ENCODE measurements around the gene ZMPSTE24.

DNA sequence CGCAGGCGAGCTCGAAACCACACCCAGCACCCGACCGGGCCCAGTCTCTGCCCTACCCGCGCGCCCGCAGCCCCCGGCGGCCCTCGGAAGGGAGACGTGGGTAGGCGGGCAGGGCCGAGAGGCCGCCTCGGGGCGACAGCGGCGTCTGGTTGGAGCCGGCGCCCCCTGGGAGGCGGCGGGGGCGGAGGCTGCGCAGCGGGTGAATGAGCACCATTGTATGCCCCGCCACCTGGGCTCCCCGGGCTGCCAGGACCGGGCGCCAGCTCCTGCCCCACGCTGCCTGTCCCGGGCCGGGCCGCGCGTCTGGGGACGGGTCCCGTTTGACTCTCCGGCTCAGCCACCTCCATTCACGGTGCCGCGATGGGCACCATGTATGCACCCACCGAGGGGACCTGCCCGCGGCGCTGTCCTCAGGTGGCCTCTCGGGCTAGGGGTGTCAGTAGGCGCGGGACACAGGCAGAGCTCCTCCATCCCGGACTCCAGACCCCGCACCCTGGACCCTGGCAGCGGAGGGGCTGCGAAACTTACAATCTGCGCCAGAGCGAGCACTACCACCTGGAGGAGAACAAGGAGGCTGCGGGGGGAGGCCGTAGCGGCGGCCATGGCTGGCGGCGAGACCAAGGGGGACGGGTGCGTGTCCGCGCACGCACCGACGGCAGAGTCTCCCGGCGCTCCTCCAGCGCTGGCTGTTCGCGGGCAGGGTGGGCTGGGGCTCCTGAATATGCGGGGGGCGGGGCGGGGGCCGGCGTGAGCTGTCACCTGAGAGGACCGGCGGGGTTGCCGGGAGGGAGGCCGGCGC, 58.8 kb downstream of the ZMPSTE24 start, which contains the start of gene COL9A2:
- TF ChIP-seq, protein P1, sequence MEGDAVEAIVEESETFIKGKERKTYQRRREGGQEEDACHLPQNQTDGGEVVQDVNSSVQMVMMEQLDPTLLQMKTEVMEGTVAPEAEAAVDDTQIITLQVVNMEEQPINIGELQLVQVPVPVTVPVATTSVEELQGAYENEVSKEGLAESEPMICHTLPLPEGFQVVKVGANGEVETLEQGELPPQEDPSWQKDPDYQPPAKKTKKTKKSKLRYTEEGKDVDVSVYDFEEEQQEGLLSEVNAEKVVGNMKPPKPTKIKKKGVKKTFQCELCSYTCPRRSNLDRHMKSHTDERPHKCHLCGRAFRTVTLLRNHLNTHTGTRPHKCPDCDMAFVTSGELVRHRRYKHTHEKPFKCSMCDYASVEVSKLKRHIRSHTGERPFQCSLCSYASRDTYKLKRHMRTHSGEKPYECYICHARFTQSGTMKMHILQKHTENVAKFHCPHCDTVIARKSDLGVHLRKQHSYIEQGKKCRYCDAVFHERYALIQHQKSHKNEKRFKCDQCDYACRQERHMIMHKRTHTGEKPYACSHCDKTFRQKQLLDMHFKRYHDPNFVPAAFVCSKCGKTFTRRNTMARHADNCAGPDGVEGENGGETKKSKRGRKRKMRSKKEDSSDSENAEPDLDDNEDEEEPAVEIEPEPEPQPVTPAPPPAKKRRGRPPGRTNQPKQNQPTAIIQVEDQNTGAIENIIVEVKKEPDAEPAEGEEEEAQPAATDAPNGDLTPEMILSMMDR (IDR thresholded peaks at IDR 0.05): no peak
- TF ChIP-seq POLR2A (IDR thresholded peaks at IDR 0.05; ENCODE audit: low read depth): no peak
- no peak for TF ChIP-seq POLR2AphosphoS5 (IDR thresholded peaks at IDR 0.05)
